Rectal smooth muscle tissue (tissue), 1 donor: ENCODE results near the gene RMND5B.

ENCODE experiments used
- H3K27ac ChIP-seq: one replicate; pipeline ENCODE4 v1.7.0; 2013; ENCODE audit warnings: low read depth, low read length, inconsistent platforms
- H3K27me3 ChIP-seq: one replicate; pipeline ENCODE4 v1.7.0; 2013; ENCODE audit warnings: low read length; ENCODE audit not compliant: control insufficient read depth, insufficient read depth
- H3K36me3 ChIP-seq: one replicate; pipeline ENCODE4 v1.7.0; 2013; ENCODE audit warnings: low read length; ENCODE audit not compliant: control insufficient read depth, insufficient read depth
- H3K4me1 ChIP-seq: one replicate; pipeline ENCODE4 v1.7.0; 2013; ENCODE audit warnings: low read length; ENCODE audit not compliant: control insufficient read depth, insufficient read depth
- H3K4me3 ChIP-seq: one replicate; pipeline ENCODE4 v1.7.0; 2013; ENCODE audit warnings: low read length
- H3K9ac ChIP-seq: one replicate; pipeline ENCODE4 v1.7.0; 2013; ENCODE audit warnings: low read length

The RMND5B gene

GRCh38 chr5:178174456-178174855 is 43.6 kb downstream of the RMND5B start:
- H3K9ac ChIP-seq, result no peak overlapping the region
- H3K36me3 ChIP-seq, result no peaks in the 10 kb centered on the region
- H3K4me3 ChIP-seq, result no peak overlapping the region
- H3K27me3 ChIP-seq, result no peaks in the 10 kb centered on the region
- H3K27ac ChIP-seq, result no peak overlapping the region
- no peaks in the 10 kb centered on the region for H3K4me1 ChIP-seq

- H3K9ac ChIP-seq, result no peak overlapping the region
- no peaks in the 10 kb centered on the region for H3K36me3 ChIP-seq
- H3K4me1 ChIP-seq, result no peaks in the 10 kb centered on the region
- no peaks in the 10 kb centered on the region for H3K27me3 ChIP-seq
- no peak overlapping the region for H3K4me3 ChIP-seq
- no peak overlapping the region for H3K27ac ChIP-seq
Measured at GRCh38 chr5:178176791-178177190, 46.0 kb downstream of the RMND5B start.

GRCh38 chr5:178177569-178177968 is 46.8 kb downstream of the RMND5B start:
- no peak overlapping the region for H3K9ac ChIP-seq
- no peak overlapping the region for H3K27ac ChIP-seq
- no peaks in the 10 kb centered on the region for H3K36me3 ChIP-seq
- no peaks in the 10 kb centered on the region for H3K4me1 ChIP-seq
- H3K27me3 ChIP-seq, result no peaks in the 10 kb centered on the region
- no peak overlapping the region for H3K4me3 ChIP-seq

- Histone ChIP-seq H3K36me3 (no peaks in the 10 kb centered on the region), H3K27me3 (no peaks in the 10 kb centered on the region), H3K4me1 (no peaks in the 10 kb centered on the region), H3K4me3 (no peak overlapping the region), H3K9ac (no peak overlapping the region), H3K27ac (no peak overlapping the region)
Measured at GRCh38 chr5:178180141-178180863, 49.5 kb downstream of the RMND5B start.

GRCh38 chr5:178182158-178182876 is 51.5 kb downstream of the RMND5B start:
- no peaks in the 10 kb centered on the region for H3K4me1 ChIP-seq
- H3K36me3 ChIP-seq, result no peaks in the 10 kb centered on the region
- H3K9ac ChIP-seq, result no peak overlapping the region
- no peak overlapping the region for H3K27ac ChIP-seq
- no peaks in the 10 kb centered on the region for H3K27me3 ChIP-seq
- no peak overlapping the region for H3K4me3 ChIP-seq

DNA sequence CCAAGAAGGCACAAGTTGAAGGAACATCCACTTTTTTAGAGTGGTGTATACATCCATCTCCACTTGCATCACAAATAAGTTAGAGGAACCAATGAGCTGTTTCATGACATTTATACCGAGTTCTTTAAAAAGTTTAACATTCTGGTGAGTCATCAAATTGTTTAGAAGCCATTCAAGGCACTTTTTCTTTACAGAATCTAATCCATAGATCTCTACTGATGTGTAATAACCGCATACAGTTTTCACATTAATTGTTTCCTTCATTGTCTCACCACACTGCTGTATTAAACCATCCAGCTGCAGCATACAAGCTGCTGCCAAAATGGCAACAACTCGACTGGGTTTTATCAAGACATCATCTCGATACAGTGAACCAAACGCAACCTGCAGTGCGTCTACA is 55.6 kb downstream of the RMND5B start:
- Histone ChIP-seq H3K36me3 (no peaks in the 10 kb centered on the region), H3K27ac (no peak overlapping the region), H3K4me3 (no peak overlapping the region), H3K27me3 (no peaks in the 10 kb centered on the region), H3K9ac (no peak overlapping the region), H3K4me1 (no peaks in the 10 kb centered on the region)

GRCh38 chr5:178187014-178187413 is 56.2 kb downstream of the RMND5B start, which contains the start of gene GMCL2:
TSS of gene GMCL2 (minus strand) at chr5:178187371. CDS start at chr5:178187299, 72 bp downstream.
- Histone ChIP-seq H3K36me3 (no peaks in the 10 kb centered on the region), H3K27ac (no peak within 1 kb of the TSS), H3K27me3 (no peaks in the 10 kb centered on the region), H3K9ac (no peak within 1 kb of the TSS), H3K4me3 (no peak within 1 kb of the TSS), H3K4me1 (no peaks in the 10 kb centered on the region)

DNA sequence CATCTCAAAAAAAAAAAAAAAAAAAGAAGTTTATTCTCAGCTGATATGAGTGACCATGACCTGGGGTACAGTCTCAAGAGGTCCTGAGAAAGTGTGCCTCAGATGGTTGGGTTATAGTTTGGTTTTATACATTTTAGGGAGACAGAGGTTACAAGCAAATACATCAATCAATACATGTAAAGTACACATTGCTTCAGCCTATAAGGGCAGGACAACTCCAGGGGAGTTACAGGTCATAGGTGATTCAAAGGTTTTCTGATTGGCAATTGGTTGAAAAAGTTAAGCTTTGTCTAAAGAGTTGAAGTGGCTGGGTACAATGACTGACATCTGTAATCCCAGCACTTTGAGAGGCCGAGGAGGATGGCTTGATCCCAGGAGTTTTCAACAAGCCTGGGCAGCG is 58.6 kb downstream of the RMND5B start:
- H3K27ac ChIP-seq, result no peak overlapping the region
- H3K4me3 ChIP-seq, result no peak overlapping the region
- H3K27me3 ChIP-seq, result no peaks in the 10 kb centered on the region
- H3K4me1 ChIP-seq, result no peaks in the 10 kb centered on the region
- no peaks in the 10 kb centered on the region for H3K36me3 ChIP-seq
- H3K9ac ChIP-seq, result no peak overlapping the region

- Histone ChIP-seq H3K36me3 (no peaks in the 10 kb centered on the region), H3K27me3 (no peaks in the 10 kb centered on the region), H3K4me1 (no peaks in the 10 kb centered on the region), H3K27ac (no peak overlapping the region), H3K4me3 (no peak overlapping the region), H3K9ac (no peak overlapping the region)
Measured at GRCh38 chr5:178191661-178192060, 60.8 kb downstream of the RMND5B start.

- no peak overlapping the region for H3K27ac ChIP-seq
- no peaks in the 10 kb centered on the region for H3K36me3 ChIP-seq
- H3K4me3 ChIP-seq, result no peak overlapping the region
- no peak overlapping the region for H3K9ac ChIP-seq
- no peaks in the 10 kb centered on the region for H3K27me3 ChIP-seq
- no peaks in the 10 kb centered on the region for H3K4me1 ChIP-seq
Measured at GRCh38 chr5:178192244-178192643, 61.4 kb downstream of the RMND5B start.

DNA sequence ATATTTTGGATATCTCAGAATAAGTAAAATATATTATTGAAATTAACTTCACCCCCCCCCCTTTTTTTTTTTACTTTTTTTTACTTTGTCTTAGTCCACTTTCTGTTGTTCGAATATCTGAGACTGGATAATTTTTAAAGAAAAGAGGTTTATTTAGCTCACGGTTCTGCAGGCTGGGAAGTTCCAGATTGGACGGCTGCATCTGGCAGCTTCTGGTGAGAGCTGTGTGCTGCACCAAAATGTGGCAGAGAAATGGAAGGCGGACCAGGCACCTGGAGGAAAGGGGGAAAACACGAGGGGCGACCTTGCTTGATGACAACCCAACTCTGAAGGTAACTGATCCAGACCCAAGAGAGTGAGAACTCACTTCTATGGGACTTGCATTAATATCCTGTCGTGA is 62.0 kb downstream of the RMND5B start:
- no peak overlapping the region for H3K9ac ChIP-seq
- H3K4me1 ChIP-seq, result no peaks in the 10 kb centered on the region
- H3K27me3 ChIP-seq, result no peaks in the 10 kb centered on the region
- no peaks in the 10 kb centered on the region for H3K36me3 ChIP-seq
- no peak overlapping the region for H3K4me3 ChIP-seq
- H3K27ac ChIP-seq, result no peak overlapping the region

- no peak overlapping the region for H3K9ac ChIP-seq
Measured at GRCh38 chr5:178193251-178193809, 62.5 kb downstream of the RMND5B start.

More at GRCh38 chr5:178193251-178193809, 62.5 kb downstream of the RMND5B start:
- Histone ChIP-seq H3K4me1 (no peaks in the 10 kb centered on the region), H3K27me3 (no peaks in the 10 kb centered on the region), H3K4me3 (no peak overlapping the region), H3K27ac (no peak overlapping the region), H3K36me3 (no peaks in the 10 kb centered on the region)
